SK-N-SH (cell line): ENCODE measurements around the gene ARAP1. TPM values are rescaled to one million over a fixed set of nuclear protein-coding genes. Genes with fewer than 3 reads are reported as not detected.

Experiments used
- CTCF ChIA-PET: fragments of 300-600, 350-600 bp; formaldehyde crosslinking; extraction: SDS; loops from one replicate; lab custom pipeline; 2021; lab: Yijun Ruan, JAX
- POLR2A ChIA-PET: fragments of 350-600 bp; sonication (Branson Sonifier 250); formaldehyde crosslinking; extraction: SDS; loops from one replicate; lab custom pipeline; 2020; ENCODE audit warnings: antibody characterized with exemption, inconsistent platforms; lab: Yijun Ruan, JAX
- DNase-seq: peaks from one replicate; pipeline ENCODE4 v3.0.0; 2012
- H2AFZ ChIP-seq: fragments of 200-600 bp; sonication (generic); 2 replicates; pipeline ENCODE4 v1.8.1; 2016; ENCODE audit warnings: antibody characterized with exemption, mild to moderate bottlenecking, low read depth
- H3F3A ChIP-seq: fragments of 200-600 bp; sonication (generic); replicated peaks from 2 replicates; pipeline ENCODE3; 2016; ENCODE audit warnings: antibody characterized with exemption, mild to moderate bottlenecking; ENCODE audit not compliant: insufficient read depth
- H3K27ac ChIP-seq, 2 experiments: fragments of 200-500 bp in 1 of 2; fragments of 200-600 bp in 1 of 2; sonication (Bioruptor generic) in 1 of 2; sonication (generic), shearing (Covaris generic) in 1 of 2; 2 replicates each; pipeline versions ENCODE4 v1.5.1 to v1.6.1; 2014 to 2016; ENCODE audit warnings: low read depth in 2 of 2, inconsistent platforms in 1 of 2, low read length in 1 of 2, mild to moderate bottlenecking in 1 of 2, mixed read lengths in 1 of 2
- H3K27me3 ChIP-seq: fragments of 200-600 bp; sonication (generic), shearing (Covaris generic); 2 replicates; pipeline ENCODE4 v1.6.1; 2016; ENCODE audit warnings: mixed run types; ENCODE audit not compliant: insufficient read depth
- H3K36me3 ChIP-seq, 2 experiments: fragments of 200-500 bp in 1 of 2; fragments of 200-600 bp in 1 of 2; sonication (Bioruptor generic) in 1 of 2; sonication (generic) in 1 of 2; replicated peaks in 1 of 2; 2 replicates each; pipeline versions ENCODE3 to v1.5.1; 2014 to 2016; ENCODE audit warnings: low read length in 1 of 2, mild to moderate bottlenecking in 1 of 2; ENCODE audit not compliant: insufficient read depth in 2 of 2, control insufficient read depth in 1 of 2
- H3K4me1 ChIP-seq, 2 experiments: fragments of 200-500 bp in 1 of 2; fragments of 200-600 bp in 1 of 2; sonication (Bioruptor generic) in 1 of 2; sonication (generic), shearing (Covaris generic) in 1 of 2; 2 replicates each; pipeline versions ENCODE4 v1.5.1 to v1.6.1; 2014 to 2016; ENCODE audit warnings: low read depth in 1 of 2, low read length in 1 of 2, mixed run types in 1 of 2; ENCODE audit not compliant: insufficient read depth in 2 of 2, control insufficient read depth in 1 of 2
- H3K4me2 ChIP-seq: fragments of 200-600 bp; sonication (generic), shearing (Covaris generic); 2 replicates; pipeline ENCODE4 v1.6.1; 2017; ENCODE audit warnings: mixed run types
- H3K4me3 ChIP-seq, 2 experiments: fragments of 200-500 bp in 1 of 2; fragments of 200-600 bp in 1 of 2; sonication (Bioruptor generic) in 1 of 2; sonication (generic), shearing (Covaris generic) in 1 of 2; 2 replicates each; pipeline versions ENCODE4 v1.5.1 to v1.8.1; 2014 to 2016; ENCODE audit warnings: low read depth in 2 of 2, inconsistent platforms in 1 of 2, low read length in 1 of 2, mild to moderate bottlenecking in 1 of 2, mixed read lengths in 1 of 2, moderate library complexity in 1 of 2
- H3K79me2 ChIP-seq: fragments of 200-600 bp; sonication (generic); 2 replicates; pipeline ENCODE4 v1.8.1; 2017; ENCODE audit warnings: mild to moderate bottlenecking; ENCODE audit not compliant: insufficient read depth
- H3K9ac ChIP-seq: fragments of 200-600 bp; sonication (generic); 2 replicates; pipeline ENCODE4 v1.6.1; 2017; ENCODE audit warnings: mixed run types
- H3K9me2 ChIP-seq: fragments of 200-600 bp; sonication (generic); 2 replicates; pipeline ENCODE4 v1.6.1; 2017; ENCODE audit warnings: mixed run types
- H3K9me3 ChIP-seq: fragments of 200-600 bp; sonication (generic); 2 replicates; pipeline ENCODE4 v1.6.1; 2017; ENCODE audit warnings: mixed run types, mild to moderate bottlenecking, moderate library complexity
- H4K20me1 ChIP-seq: fragments of 200-600 bp; sonication (generic); 2 replicates; pipeline ENCODE4 v1.6.1; 2017; ENCODE audit warnings: mild to moderate bottlenecking, mixed run types; ENCODE audit not compliant: insufficient read depth
- ELF1 ChIP-seq: IDR thresholded peaks from 2 replicates; pipeline ENCODE4 v1.4.0; 2012
- EP300 ChIP-seq, 2 experiments: IDR thresholded peaks; 2 replicates each; pipeline versions ENCODE4 v1.4.0 to v1.6.1; 2012; ENCODE audit warnings: borderline replicate concordance in 1 of 2, low read depth in 1 of 2, low read length in 1 of 2
- EZH2phosphoT487 ChIP-seq: fragments of 200-600 bp; sonication (generic); IDR thresholded peaks from 2 replicates; pipeline ENCODE4 v1.6.1; 2017; ENCODE audit warnings: low read depth, mixed run types, mild to moderate bottlenecking, antibody characterized with exemption, moderate library complexity, borderline replicate concordance
- FOSL2 ChIP-seq: IDR thresholded peaks from 2 replicates; pipeline ENCODE4 v1.4.0; 2012; ENCODE audit warnings: low read depth, mild to moderate bottlenecking, moderate library complexity, borderline replicate concordance
- GATA2 ChIP-seq: sonication (generic); formaldehyde crosslinking; IDR thresholded peaks from 2 replicates; pipeline ENCODE4 v1.5.0; 2020; ENCODE audit warnings: mild to moderate bottlenecking, missing genetic modification reagents
- NFIC ChIP-seq: IDR thresholded peaks from 2 replicates; pipeline ENCODE4 v1.4.0; 2012; ENCODE audit warnings: borderline replicate concordance
- NRF1 ChIP-seq: IDR thresholded peaks from 2 replicates; pipeline ENCODE4 v1.6.1; 2012; ENCODE audit warnings: low read depth, mild to moderate bottlenecking, low read length
- POLR2AphosphoS5 ChIP-seq: IDR thresholded peaks from 2 replicates; pipeline ENCODE4 v1.6.1; 2012; ENCODE audit warnings: low read depth, low read length
- RAD21 ChIP-seq: IDR thresholded peaks from 2 replicates; pipeline ENCODE4 v1.6.1; 2012; ENCODE audit warnings: mild to moderate bottlenecking, low read length
- SIN3A ChIP-seq: IDR thresholded peaks from 2 replicates; pipeline ENCODE4 v1.6.1; 2012; ENCODE audit warnings: low read depth, mild to moderate bottlenecking, low read length, moderate library complexity, borderline replicate concordance
- TEAD4 ChIP-seq: IDR thresholded peaks from 2 replicates; pipeline ENCODE4 v1.4.0; 2012; ENCODE audit warnings: mild to moderate bottlenecking, borderline replicate concordance; ENCODE audit not compliant: insufficient read depth
- WGBS: methylation state at CpG from one replicate; pipeline ENCODE4 v1.1.6; 2017; ENCODE audit warnings: low lambda C conversion rate; 5-methylcytosine and 5-hydroxymethylcytosine counted together
- polyA plus RNA-seq, 3 experiments: library from polyadenylated mRNA; depleted of rRNA; stranded (reverse); fragments of >200 nt; gene quantifications; 2 replicates each; pipeline ENCODE4 v1.2.3, GENCODE V29; 2012
- TF ChIP-seq, protein P1 (sequence below): fragments of 200-600 bp; sonication (generic); IDR thresholded peaks from 2 replicates; pipeline ENCODE4 v1.6.1; 2017; ENCODE audit warnings: antibody characterized with exemption, mild to moderate bottlenecking, moderate library complexity
- TF ChIP-seq, protein P2 (sequence below): fragments of 150-350 bp; IDR thresholded peaks from 2 replicates; pipeline ENCODE4 v1.6.1; 2016; ENCODE audit warnings: mild to moderate bottlenecking, low read depth, low read length
- TF ChIP-seq, protein P3 (sequence below): IDR thresholded peaks from 2 replicates; pipeline ENCODE4 v1.4.0; 2012; ENCODE audit warnings: low read depth

ARAP1 gene
- polyA plus RNA-seq, 1 of the 3 experiments (the other 2 are of a cell fraction) = 56.6 TPM

DNA sequence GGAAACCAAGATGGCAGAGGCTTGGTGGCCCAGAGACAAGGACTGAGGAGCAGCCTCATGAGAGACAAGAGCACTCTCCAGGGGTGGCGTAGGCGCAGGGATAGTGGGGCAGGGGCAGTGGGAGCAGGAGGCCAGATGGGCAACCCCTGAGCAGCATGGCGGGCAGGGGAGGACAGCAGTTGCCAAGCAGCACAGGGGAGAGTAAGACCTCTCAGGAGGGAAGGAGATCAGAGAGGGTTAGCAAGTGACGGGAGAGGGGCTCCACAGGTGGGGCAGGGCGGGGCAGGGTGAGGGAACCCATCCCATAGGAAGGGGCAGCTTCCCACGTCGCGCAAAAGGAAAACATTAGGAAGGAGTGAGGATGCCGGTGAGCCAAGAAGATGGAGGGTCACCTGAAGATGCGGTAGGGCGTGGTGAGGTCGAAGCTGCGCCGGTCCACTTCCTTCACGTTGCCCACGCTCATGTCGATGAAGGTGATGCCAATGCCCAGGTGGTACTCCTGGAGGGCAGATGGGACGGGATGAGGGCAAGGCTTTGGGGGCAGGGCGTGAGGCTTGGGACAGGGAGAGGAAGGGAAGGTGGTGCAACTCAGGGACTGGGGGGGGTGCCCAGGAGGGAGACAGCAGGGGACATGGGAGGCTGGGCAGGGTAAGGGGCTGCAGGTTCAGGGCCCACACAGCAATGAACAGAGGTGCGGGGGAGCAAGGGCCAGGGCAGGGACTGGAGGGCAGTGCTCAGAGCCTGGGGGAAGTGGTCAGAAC lies 42.5 kb downstream of the ARAP1 start:
- peaks cover 5% of the 10 kb centered on the region; the same call in 1 of the 2 replicates for H3K79me2 ChIP-seq
- TF ChIP-seq ELF1 (no peak), RAD21 (no peak), NFIC (no peak), EZH2phosphoT487 (no peak), TEAD4 (no peak), FOSL2 (no peak), EP300 (IDR thresholded peaks at IDR 0.05; ENCODE audit: borderline replicate concordance in 1 of 2, low read depth in 1 of 2, low read length in 1 of 2) (no peak), SIN3A (no peak), GATA2 (CRISPR knock-in tag) (no peak), POLR2AphosphoS5 (no peak), NRF1 (no peak)
- TF ChIP-seq, protein P1, sequence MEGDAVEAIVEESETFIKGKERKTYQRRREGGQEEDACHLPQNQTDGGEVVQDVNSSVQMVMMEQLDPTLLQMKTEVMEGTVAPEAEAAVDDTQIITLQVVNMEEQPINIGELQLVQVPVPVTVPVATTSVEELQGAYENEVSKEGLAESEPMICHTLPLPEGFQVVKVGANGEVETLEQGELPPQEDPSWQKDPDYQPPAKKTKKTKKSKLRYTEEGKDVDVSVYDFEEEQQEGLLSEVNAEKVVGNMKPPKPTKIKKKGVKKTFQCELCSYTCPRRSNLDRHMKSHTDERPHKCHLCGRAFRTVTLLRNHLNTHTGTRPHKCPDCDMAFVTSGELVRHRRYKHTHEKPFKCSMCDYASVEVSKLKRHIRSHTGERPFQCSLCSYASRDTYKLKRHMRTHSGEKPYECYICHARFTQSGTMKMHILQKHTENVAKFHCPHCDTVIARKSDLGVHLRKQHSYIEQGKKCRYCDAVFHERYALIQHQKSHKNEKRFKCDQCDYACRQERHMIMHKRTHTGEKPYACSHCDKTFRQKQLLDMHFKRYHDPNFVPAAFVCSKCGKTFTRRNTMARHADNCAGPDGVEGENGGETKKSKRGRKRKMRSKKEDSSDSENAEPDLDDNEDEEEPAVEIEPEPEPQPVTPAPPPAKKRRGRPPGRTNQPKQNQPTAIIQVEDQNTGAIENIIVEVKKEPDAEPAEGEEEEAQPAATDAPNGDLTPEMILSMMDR = no peak
- TF ChIP-seq, protein P2, sequence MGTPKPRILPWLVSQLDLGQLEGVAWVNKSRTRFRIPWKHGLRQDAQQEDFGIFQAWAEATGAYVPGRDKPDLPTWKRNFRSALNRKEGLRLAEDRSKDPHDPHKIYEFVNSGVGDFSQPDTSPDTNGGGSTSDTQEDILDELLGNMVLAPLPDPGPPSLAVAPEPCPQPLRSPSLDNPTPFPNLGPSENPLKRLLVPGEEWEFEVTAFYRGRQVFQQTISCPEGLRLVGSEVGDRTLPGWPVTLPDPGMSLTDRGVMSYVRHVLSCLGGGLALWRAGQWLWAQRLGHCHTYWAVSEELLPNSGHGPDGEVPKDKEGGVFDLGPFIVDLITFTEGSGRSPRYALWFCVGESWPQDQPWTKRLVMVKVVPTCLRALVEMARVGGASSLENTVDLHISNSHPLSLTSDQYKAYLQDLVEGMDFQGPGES = no peak
- TF ChIP-seq, protein P3, sequence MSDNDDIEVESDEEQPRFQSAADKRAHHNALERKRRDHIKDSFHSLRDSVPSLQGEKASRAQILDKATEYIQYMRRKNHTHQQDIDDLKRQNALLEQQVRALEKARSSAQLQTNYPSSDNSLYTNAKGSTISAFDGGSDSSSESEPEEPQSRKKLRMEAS = no peak
- WGBS = 95% methylated on average over 20 of the region's 20 CpGs
- H2AFZ ChIP-seq = no peak overlapping the region
- peaks cover 7% of the 10 kb centered on the region; the same call in 1 of the 2 replicates for H4K20me1 ChIP-seq
- no peak overlapping the region for H3K9ac ChIP-seq
- no peak for DNase-seq
- CTCF ChIA-PET = interaction anchor here (1.5 to 2.5 kb wide), 2 partner anchors 16 to 27 kb away, joined by 6 to 8 read pairs; no protein-coding TSS in a partner anchor
- H3K36me3 ChIP-seq = peaks cover 7 to 39% of the 10 kb centered on the region in 2 experiments
- no peaks in the 10 kb centered on the region for H3K9me2 ChIP-seq
- H3K9me3 ChIP-seq = no peaks in the 10 kb centered on the region
- no peak overlapping the region for H3K27ac ChIP-seq
- H3K27me3 ChIP-seq = no peaks in the 10 kb centered on the region
- peaks cover 0 to 19% of the 10 kb centered on the region in 2 experiments; a peak in 1 of 4 replicates for H3K4me1 ChIP-seq
- no peak overlapping the region for H3K4me3 ChIP-seq
- POLR2A ChIA-PET = no interaction called here
- no peaks in the 10 kb centered on the region for H3F3A ChIP-seq
- H3K4me2 ChIP-seq = no peak overlapping the region
